GM12864 (cell line): ENCODE measurements around the gene RALY.

Experiments used
- DNase-seq: peaks from one replicate; pipeline ENCODE4 v3.0.0-alpha.2; 2011; ENCODE audit warnings: low read depth
- H3K4me3 ChIP-seq: 2 replicates; pipeline ENCODE4 v1.5.1; 2011; ENCODE audit warnings: mild to moderate bottlenecking, low read depth, low read length, control low read depth
- TF ChIP-seq, protein P1 (sequence below): IDR thresholded peaks from 2 replicates; pipeline ENCODE4 v1.5.1; 2011; ENCODE audit warnings: low read depth, mild to moderate bottlenecking, moderate library complexity, low read length, control low read depth, inconsistent platforms; ENCODE audit errors: missing control alignments

RALY gene

GRCh38 chr20:33954504-33954903, 39.2 kb upstream of the RALY start:
- no peak for DNase-seq
- no peak overlapping the region for H3K4me3 ChIP-seq
- TF ChIP-seq, protein P1, sequence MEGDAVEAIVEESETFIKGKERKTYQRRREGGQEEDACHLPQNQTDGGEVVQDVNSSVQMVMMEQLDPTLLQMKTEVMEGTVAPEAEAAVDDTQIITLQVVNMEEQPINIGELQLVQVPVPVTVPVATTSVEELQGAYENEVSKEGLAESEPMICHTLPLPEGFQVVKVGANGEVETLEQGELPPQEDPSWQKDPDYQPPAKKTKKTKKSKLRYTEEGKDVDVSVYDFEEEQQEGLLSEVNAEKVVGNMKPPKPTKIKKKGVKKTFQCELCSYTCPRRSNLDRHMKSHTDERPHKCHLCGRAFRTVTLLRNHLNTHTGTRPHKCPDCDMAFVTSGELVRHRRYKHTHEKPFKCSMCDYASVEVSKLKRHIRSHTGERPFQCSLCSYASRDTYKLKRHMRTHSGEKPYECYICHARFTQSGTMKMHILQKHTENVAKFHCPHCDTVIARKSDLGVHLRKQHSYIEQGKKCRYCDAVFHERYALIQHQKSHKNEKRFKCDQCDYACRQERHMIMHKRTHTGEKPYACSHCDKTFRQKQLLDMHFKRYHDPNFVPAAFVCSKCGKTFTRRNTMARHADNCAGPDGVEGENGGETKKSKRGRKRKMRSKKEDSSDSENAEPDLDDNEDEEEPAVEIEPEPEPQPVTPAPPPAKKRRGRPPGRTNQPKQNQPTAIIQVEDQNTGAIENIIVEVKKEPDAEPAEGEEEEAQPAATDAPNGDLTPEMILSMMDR = no peak

DNA sequence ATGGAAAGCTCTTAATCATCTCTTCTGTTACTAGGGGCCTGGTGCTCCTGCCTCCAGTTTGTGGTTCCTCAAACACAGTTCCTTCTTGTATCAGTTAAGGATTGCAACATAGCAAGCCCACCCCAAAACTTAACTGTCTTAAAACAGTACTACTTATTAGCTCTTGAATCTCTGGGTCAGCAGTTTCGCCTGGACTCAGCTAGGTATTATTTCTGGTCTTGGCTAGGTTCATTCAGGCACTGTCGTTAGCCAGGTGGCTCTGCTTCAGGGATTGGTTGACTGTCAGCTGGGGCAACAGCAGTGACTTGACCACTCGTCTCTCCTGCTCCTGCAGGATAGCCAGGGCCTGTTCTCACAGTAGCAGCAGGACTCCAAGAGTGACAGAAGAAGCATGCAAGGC, 30.0 kb upstream of the RALY start:
- no peak for DNase-seq
- TF ChIP-seq, protein P1 = no peak
- no peak overlapping the region for H3K4me3 ChIP-seq

DNA sequence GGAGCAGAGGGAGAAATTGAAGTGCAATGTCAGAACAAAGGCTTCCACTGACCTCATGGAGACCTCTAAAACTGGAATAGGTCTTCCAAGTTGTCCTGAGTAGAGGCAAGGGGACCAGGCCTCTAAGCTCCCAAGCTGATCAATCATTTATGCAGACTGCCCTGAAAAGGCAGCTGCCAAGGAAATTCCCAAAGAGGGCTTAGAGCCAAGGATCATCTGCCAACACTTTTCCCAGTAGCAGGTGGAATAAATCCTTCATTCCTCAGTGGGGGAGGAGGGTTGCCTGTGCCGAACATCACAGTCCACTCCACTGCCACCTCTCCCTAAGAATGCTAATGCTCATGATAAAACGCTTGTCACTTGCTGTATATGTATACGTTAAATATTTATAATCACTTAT, 29.3 kb upstream of the RALY start:
- H3K4me3 ChIP-seq = no peak overlapping the region
- DNase-seq = no peak
- TF ChIP-seq, protein P1 = no peak

DNA sequence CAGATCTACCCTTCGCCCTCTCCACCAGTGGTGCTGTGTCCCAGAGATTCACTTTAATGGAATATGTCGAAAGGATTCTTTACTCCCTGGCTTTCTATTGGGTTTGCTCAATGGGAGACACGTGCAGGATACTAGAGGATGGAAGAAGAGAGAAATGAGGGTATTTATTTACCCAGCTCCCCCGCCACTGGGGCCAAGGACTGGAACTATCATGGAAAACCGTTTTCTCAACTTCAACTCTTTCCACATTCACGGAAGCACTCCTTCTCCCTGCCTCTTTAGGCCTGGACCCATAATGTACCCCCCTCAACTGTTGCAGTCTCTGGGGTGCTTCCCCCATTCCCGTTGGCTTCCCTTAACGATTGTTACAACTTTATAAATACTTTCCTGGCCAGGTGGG, 26.6 kb upstream of the RALY start:
- TF ChIP-seq, protein P1 = no peak
- H3K4me3 ChIP-seq = no peak overlapping the region
- DNase-seq = no peak

GRCh38 chr20:33969563-33969962, 24.1 kb upstream of the RALY start:
- DNase-seq = no peak
- TF ChIP-seq, protein P1 = no peak
- H3K4me3 ChIP-seq = no peak overlapping the region

DNA sequence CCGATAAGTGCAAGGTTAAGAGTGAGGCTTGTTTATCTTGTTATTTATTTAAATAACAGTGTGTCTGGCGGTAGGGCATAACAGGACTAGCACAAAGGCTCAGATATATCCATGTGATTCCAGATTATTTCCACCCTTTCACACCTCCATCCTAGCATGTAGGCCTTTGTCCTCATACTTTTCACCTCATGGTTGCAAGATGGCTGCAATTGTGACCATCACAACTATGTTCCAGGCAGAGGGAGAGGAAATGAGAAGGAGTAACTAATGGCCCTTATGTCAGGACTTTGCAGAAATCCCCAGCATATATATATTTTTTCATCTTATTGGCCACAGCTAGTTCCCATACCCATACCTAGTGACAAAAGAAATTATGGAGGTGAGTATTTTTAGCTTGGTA, 23.5 kb upstream of the RALY start:
- DNase-seq = no peak
- TF ChIP-seq, protein P1 = no peak
- no peak overlapping the region for H3K4me3 ChIP-seq

GRCh38 chr20:33971147-33971975, 22.4 kb upstream of the RALY start:
- no peak for DNase-seq
- TF ChIP-seq, protein P1 = no peak
- no peak overlapping the region for H3K4me3 ChIP-seq
